GM18907 (cell line): ENCODE results near the gene SDHB.

Experiments
- ATAC-seq: cut with Tn5 transposase; IDR thresholded peaks from one replicate; pipeline ENCODE4 v1.9.1; 2021; ENCODE audit warnings: mild to moderate bottlenecking, moderate library complexity; ENCODE audit not compliant: unreplicated experiment

The SDHB gene

GRCh38 chr1:16971341-16972188 lies 82.3 kb downstream of the SDHB start:
- ATAC-seq = no peak

DNA sequence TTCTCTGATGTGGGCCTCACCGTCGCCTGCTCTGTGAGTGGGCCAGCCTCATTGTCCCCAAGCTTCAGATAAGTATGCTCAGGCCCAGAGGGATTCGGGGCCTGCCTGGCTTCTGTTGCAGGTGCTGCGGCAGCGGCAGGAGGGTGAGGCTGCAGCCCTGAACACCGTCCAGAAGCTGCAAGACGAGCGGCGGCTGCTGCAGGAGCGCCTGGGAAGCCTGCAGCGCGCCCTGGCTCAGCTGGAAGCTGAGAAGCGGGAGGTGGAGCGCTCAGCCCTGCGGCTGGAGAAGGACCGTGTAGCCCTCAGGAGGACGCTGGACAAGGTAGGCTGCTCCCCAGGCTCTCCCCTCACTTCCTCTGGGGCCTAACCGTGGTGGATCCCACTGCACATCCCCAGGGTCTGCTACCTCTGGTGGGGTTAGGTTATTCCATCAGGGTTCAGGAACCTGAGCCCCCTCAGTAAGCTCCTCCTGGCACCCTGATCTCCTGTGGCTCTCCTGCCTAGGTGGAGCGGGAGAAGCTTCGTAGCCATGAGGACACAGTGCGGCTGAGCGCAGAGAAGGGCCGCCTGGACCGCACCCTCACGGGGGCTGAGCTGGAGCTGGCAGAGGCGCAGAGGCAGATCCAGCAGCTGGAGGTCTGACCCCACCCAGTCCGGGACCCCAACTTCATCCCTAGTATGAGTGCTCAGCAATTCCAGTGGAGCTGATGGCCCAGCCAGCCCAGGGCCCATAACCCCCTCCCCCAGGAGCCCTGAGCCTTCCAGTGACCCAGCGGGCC lies 83.5 kb downstream of the SDHB start:
- no peak for ATAC-seq

GRCh38 chr1:16969651-16970050 lies 84.2 kb downstream of the SDHB start:
- ATAC-seq = no peak

GRCh38 chr1:16969057-16969611 lies 84.7 kb downstream of the SDHB start:
- ATAC-seq = no peak
